HepG2 (cell line): ENCODE data around the gene SPRED2. TPM values are rescaled to one million over a fixed set of nuclear protein-coding genes. Genes with fewer than 3 reads are reported as not detected.

Source experiments
- AHR ChIP-seq: IDR thresholded peaks from 2 replicates; pipeline ENCODE4 v1.6.1; 2018; ENCODE audit warnings: missing genetic modification reagents, missing compliant biosample characterization
- AKNA ChIP-seq: sonication (generic); formaldehyde crosslinking; IDR thresholded peaks from 2 replicates; pipeline ENCODE4 v1.4.0; 2020; ENCODE audit warnings: missing genetic modification reagents, borderline replicate concordance
- GATA4 ChIP-seq: sonication (generic); IDR thresholded peaks from 2 replicates; pipeline ENCODE4 v1.6.1; 2016; ENCODE audit warnings: antibody characterized with exemption, low read depth, borderline replicate concordance
- HDAC1 ChIP-seq: sonication (generic); formaldehyde crosslinking; IDR thresholded peaks from 2 replicates; pipeline ENCODE4 v1.5.1; 2020; ENCODE audit warnings: mild to moderate bottlenecking, missing genetic modification reagents
- HHEX ChIP-seq: IDR thresholded peaks from 2 replicates; pipeline ENCODE4 v1.6.1; 2016; ENCODE audit warnings: control low read depth
- HMG20B ChIP-seq: conservative IDR thresholded peaks from 2 replicates; pipeline ENCODE4 v1.6.1; 2016; ENCODE audit warnings: missing genetic modification reagents, missing compliant biosample characterization
- HNRNPH1 ChIP-seq: fragments of 200-400 bp; formaldehyde crosslinking; optimal IDR thresholded peaks from 2 replicates; pipeline ENCODE3; 2017; ENCODE audit warnings: mild to moderate bottlenecking, low read depth, low read length
- HNRNPUL1 ChIP-seq: fragments of 200-400 bp; formaldehyde crosslinking; IDR thresholded peaks from 2 replicates; pipeline ENCODE4 v1.6.1; 2017; ENCODE audit warnings: low read depth, mild to moderate bottlenecking, low read length, moderate library complexity
- JDP2 ChIP-seq: sonication (generic); formaldehyde crosslinking; IDR thresholded peaks from 2 replicates; pipeline ENCODE4 v1.8.1; 2022; ENCODE audit warnings: missing genetic modification reagents, borderline replicate concordance
- KDM6A ChIP-seq: IDR thresholded peaks from 2 replicates; pipeline ENCODE4 v1.6.1; 2016; ENCODE audit warnings: low read depth
- NCOA1 ChIP-seq: sonication (generic); formaldehyde crosslinking; IDR thresholded peaks from 2 replicates; pipeline ENCODE4 v1.9.0; 2021; ENCODE audit warnings: missing genetic modification reagents
- SETDB1 ChIP-seq: sonication (generic); formaldehyde crosslinking; IDR thresholded peaks from 2 replicates; pipeline ENCODE4 v1.5.1; 2020; ENCODE audit warnings: missing genetic modification reagents, mild to moderate bottlenecking, borderline replicate concordance
- SOX13 ChIP-seq, 3 experiments: fragments of 450-650 bp in 1 of 3; sonication (generic) in 1 of 3; formaldehyde crosslinking in 1 of 3; IDR thresholded peaks in 2 of 3; conservative IDR thresholded peaks in 1 of 3; 2 replicates each; pipeline versions ENCODE4 v1.5.0 to v1.6.1; 2016 to 2020; ENCODE audit warnings: antibody characterized with exemption in 1 of 3, mild to moderate bottlenecking in 1 of 3, missing compliant biosample characterization in 1 of 3, missing genetic modification reagents in 1 of 3, moderate library complexity in 1 of 3
- SP2 ChIP-seq: sonication (generic); formaldehyde crosslinking; IDR thresholded peaks from 2 replicates; pipeline ENCODE4 v1.5.1; 2020; ENCODE audit warnings: mild to moderate bottlenecking, missing genetic modification reagents
- TFDP1 ChIP-seq: IDR thresholded peaks from 2 replicates; pipeline ENCODE4 v1.6.1; 2016; ENCODE audit warnings: missing compliant biosample characterization, missing genetic modification reagents, borderline replicate concordance
- ZNF546 ChIP-seq: sonication (generic); formaldehyde crosslinking; conservative IDR thresholded peaks from 2 replicates; pipeline ENCODE4 v1.8.1; 2023; ENCODE audit warnings: mild to moderate bottlenecking, missing genetic modification reagents
- ZNF619 ChIP-seq: sonication (generic); formaldehyde crosslinking; IDR thresholded peaks from 2 replicates; pipeline ENCODE4 v1.4.0; 2020; ENCODE audit warnings: mild to moderate bottlenecking, missing genetic modification reagents
- ZNF704 ChIP-seq: sonication (generic); formaldehyde crosslinking; IDR thresholded peaks from 2 replicates; pipeline ENCODE4 v1.8.1; 2023; ENCODE audit warnings: mild to moderate bottlenecking, inconsistent platforms, moderate library complexity, missing genetic modification reagents, borderline replicate concordance
- ZNF777 ChIP-seq: sonication (generic); formaldehyde crosslinking; IDR thresholded peaks from 2 replicates; pipeline ENCODE4 v1.4.0; 2020; ENCODE audit warnings: missing genetic modification reagents
- ZNF850 ChIP-seq: sonication (generic); formaldehyde crosslinking; conservative IDR thresholded peaks from 2 replicates; pipeline ENCODE4 v1.9.0; 2021; ENCODE audit warnings: mild to moderate bottlenecking, missing genetic modification reagents
- ZSCAN12 ChIP-seq: sonication (generic); formaldehyde crosslinking; IDR thresholded peaks from 2 replicates; pipeline ENCODE4 v1.9.0; 2021; ENCODE audit warnings: mild to moderate bottlenecking, missing genetic modification reagents
- ZSCAN22 ChIP-seq: sonication (generic); formaldehyde crosslinking; IDR thresholded peaks from 2 replicates; pipeline ENCODE4 v1.4.0; 2020; ENCODE audit warnings: mild to moderate bottlenecking, missing genetic modification reagents
- polyA plus RNA-seq, 8 experiments: library from polyadenylated mRNA; depleted of rRNA in 3 of 8; stranded (reverse) in 7 of 8; unstranded in 1 of 8; fragments of >200 nt; fragmentation: Illumina TruSeq in 4 of 8; extraction: Trizol in 4 of 8; gene quantifications; 2 replicates each; pipeline versions ENCODE4 v1.2.1 to v1.2.3, GENCODE V29; 2011 to 2016; ENCODE audit warnings: low read depth in 4 of 8, missing spikeins in 1 of 8, mixed read lengths in 1 of 8; ENCODE audit not compliant: insufficient read depth in 1 of 8
- total RNA-seq, 5 experiments: library from RNA; depleted of rRNA; stranded (reverse); fragments of >200 nt; fragmentation: Illumina TruSeq; extraction: Trizol; gene quantifications; 2 replicates each; pipeline ENCODE4 v1.2.3, GENCODE V29; 2016; ENCODE audit warnings: low read depth in 1 of 5

Gene SPRED2
- total and polyA plus RNA-seq, 2 of the 13 experiments (the other 11 are each of a cell fraction or from before 2014, with no cell fraction given): 13.0 to 37.0 TPM

- TF ChIP-seq ZNF704 (no peak), NCOA1 (CRISPR knock-in tag) (no peak; the same call in 1 of the 2 replicates), HHEX (CRISPR knock-in tag) (no peak; the same call in 1 of the 2 replicates), HNRNPUL1 (no peak), SOX13 (IDR thresholded peaks at IDR 0.05) (peak; percentile 54; the same call in 1 of the 2 replicates), SOX13 (CRISPR knock-in tag; conservative IDR thresholded peaks at IDR 0.05 in 1 of 2, IDR thresholded peaks at IDR 0.05 in 1 of 2) (peak in 1 of 2 experiments; percentile 81; a peak in 2 of 4 replicates), SP2 (CRISPR knock-in tag) (no peak), AKNA (CRISPR knock-in tag) (no peak), ZNF777 (peak; percentile 26; the same call in 1 of the 2 replicates), AHR (CRISPR knock-in tag) (no peak; the same call in 1 of the 2 replicates), HMG20B (CRISPR knock-in tag) (peak; percentile 87), SETDB1 (no peak), HDAC1 (CRISPR knock-in tag) (peak; percentile 80), ZSCAN22 (CRISPR knock-in tag) (peak; percentile 29; the same call in 1 of the 2 replicates), TFDP1 (CRISPR knock-in tag) (peak; percentile 58; the same call in 1 of the 2 replicates), ZSCAN12 (CRISPR knock-in tag) (peak; percentile 83; the same call in 1 of the 2 replicates), HNRNPH1 (peak; percentile 37), ZNF850 (CRISPR knock-in tag) (no peak), ZNF619 (CRISPR knock-in tag) (no peak), JDP2 (CRISPR knock-in tag) (no peak), KDM6A (CRISPR knock-in tag) (peak; percentile 80), ZNF546 (CRISPR knock-in tag) (no peak), GATA4 (0 out of 2 replicates have a peak, but pooled peaks have one; percentile 10)
Observed at GRCh38 chr2:65300761-65301711, 131.4 kb downstream of the SPRED2 start (continued).
